Stimulated activated CD4-positive, alpha-beta T cell treated with anti-CD3 and anti-CD28 coated beads, Interleukin-15, amount 100 ng/mL, for 1 hour (primary cell): ENCODE measurements around the gene EFTUD2.

ENCODE experiments used
- DNase-seq, 2 donors: peaks; one replicate each; pipeline ENCODE4 v3.0.0-alpha.2; 2020; ENCODE audit warnings: low read depth in 1 of 2, low spot score in 1 of 2

Gene EFTUD2

DNA sequence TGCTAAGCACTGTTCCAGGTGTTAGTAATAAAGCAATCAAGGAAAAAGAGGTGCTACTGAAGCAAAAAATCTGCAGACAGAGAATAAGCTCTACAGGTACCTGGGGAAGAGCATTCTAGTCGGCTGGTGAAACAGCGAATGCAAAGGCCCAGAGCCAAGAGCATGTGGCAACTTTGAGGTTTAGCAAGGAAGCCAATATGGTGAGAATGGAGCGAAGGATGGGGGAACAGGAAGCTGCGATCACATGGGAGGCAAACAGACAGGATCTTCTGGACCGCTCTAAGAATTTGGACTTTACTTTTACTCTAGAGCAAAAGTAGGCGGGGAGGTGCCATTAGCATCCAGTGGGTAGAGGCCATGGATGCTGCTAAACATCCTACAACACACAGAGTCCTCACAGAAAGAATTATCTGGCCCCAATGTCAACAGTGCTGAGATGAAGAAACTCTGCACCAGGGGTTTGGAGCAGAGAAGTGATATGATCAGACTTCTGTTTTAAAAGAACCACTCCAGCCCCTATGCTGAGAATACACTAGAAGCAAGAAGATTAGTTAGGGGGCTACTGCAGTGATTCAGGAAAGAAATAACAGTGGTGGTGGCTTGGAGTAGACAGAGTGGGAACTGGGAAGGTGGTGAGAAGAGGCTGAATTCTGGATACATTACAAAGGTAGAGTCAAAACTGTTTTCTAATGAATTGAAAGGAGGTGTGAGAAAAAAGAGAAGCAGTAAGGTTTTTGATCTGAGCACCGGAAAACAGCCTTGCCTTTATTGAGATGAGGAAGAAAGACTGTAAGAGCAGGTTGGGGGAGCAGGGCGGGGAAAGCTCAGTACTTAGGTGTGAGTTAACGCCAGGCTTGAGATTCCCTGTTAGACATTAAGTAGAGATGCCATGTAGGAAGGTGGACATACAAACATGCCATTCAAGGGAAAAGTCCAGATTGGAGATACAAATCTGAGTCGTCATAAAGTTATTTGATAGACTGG lies 11.0 kb downstream of the EFTUD2 start:
- DNase-seq: no peak

- DNase-seq: no peak
Observed at GRCh38 chr17:44887016-44887415, 12.2 kb downstream of the EFTUD2 start.

- DNase-seq: no peak
Observed at GRCh38 chr17:44884941-44885340, 14.3 kb downstream of the EFTUD2 start.

DNA sequence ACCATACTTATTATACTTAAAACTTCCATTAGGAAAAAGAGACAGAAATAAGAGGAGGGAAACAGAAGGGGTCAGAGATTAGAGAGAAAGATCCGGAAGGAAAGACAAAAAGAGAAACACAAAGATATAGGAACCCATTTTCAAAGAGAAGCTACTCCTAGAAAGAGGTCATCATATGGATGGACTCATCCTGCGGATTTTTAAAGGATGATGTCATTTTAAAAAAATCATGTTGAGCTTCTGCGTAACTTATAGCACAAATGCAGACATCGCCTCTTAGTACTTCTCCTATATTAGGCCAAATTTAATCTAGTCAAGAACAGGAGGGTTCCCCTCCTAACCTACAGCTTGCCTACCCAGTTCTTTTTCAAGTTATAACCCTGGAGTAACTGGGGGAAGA lies 18.1 kb downstream of the EFTUD2 start:
- DNase-seq: no peak

DNA sequence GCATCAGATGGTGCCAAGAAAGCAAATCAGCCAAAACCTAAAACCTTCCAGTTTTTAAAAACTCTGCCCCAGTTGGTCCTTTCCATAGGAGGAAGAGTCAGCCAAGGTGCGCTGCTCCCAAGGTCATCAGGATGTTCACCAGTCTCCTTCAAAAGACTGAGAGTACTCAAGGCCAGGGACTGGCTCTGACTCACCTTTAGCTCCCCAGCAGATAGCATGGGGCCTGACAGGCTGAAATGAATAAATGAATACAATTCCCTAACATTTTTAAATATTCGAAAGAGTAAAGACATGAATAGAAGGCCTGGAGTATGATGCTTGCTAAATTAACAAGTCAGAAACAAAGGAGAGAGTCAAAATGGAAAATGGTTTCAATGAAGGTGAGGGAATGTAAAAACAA lies 19.2 kb downstream of the EFTUD2 start:
- no peak for DNase-seq

DNA sequence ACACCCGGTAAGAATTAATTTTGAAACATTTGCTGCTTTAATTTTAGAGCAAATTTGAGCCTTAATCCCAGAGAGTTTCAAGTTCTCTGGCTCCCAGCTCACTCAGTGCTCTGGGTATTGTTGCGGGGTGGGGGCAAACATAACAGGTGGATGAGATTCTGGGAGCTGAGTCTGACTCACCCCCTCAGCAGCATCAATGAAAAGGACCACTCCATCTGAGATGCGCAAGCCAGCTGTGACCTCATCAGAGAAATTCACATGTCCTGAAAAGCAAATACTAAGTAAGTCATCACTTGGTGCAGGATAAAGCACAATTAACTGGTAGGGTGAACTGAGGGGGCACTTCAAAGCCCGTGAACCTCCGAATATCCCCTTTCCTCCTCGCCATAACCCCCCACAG lies 19.9 kb downstream of the EFTUD2 start:
- no peak for DNase-seq

- DNase-seq: no peak
Observed at GRCh38 chr17:44878627-44879221, 20.5 kb downstream of the EFTUD2 start.

GRCh38 chr17:44877121-44877520 lies 22.1 kb downstream of the EFTUD2 start:
- DNase-seq: no peak

DNA sequence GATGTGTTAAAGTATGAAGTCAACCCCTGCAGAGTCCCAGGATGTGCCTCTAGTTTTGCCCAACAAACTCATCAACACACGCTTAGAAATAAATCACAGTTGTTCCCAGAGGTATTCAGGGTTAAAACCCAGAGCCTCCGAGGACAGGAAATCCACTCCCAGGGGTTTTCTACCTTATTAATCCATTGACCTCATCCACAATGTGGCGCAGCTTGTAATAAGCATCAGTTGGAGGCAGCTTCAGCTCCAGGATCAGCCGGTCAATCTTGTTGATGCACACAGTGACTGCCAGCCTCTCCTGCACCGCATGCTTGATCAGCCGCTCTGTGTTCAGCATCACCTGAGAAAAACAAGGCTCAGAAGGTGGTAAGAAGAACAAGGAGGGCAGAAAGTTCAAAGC lies 23.5 kb downstream of the EFTUD2 start:
- DNase-seq: no peak

GRCh38 chr17:44872131-44872768 lies 27.0 kb downstream of the EFTUD2 start:
- no peak for DNase-seq

- DNase-seq: no peak
Observed at GRCh38 chr17:44871556-44871955, 27.7 kb downstream of the EFTUD2 start.

DNA sequence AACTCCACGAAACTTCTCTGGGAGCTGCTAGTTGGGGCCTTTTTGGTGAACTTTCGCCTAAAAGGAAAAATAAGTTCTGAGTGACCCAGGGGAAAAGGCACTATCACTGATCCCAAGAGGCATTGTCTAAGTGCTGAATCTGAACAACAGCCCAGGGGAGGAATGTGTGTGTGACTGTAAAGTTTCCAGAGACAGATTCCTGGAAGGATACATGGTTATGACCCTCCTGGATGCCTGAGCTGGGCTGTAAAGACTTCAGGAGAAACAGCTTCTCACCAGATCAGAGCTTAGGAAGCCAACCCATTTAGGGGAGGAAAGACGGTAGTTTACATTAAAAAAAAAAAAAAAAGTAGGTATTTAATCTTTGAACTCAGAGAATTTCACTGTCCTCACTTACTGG lies 31.4 kb downstream of the EFTUD2 start:
- DNase-seq: no peak

GRCh38 chr17:44865931-44866330 lies 33.3 kb downstream of the EFTUD2 start:
- DNase-seq: no peak

- DNase-seq: peak; percentile 24 to 28
Observed at GRCh38 chr17:44865231-44865660, 34.0 kb downstream of the EFTUD2 start.

DNA sequence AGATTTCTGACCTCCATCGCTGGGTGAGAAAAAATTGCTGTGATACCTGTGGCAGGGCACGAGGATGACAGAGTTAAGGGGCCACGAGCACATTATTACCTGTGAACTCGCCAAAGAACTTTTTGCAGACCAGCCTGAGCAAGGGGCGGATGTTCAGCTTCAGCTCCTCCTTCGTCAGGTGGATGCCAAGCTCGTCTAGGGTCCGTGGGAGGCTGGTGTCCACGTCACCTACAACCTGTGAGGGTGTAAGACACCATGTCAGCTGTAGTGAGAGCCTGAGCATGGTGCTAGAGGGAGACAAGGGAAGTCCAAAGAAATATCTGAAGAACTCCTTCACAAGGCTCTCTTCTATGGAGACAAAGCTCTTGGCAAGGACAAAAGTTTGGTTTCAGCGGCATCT lies 34.4 kb downstream of the EFTUD2 start:
- no peak for DNase-seq

GRCh38 chr17:44863061-44863918 lies 36.0 kb downstream of the EFTUD2 start:
- DNase-seq: no peak

GRCh38 chr17:44862278-44862914 lies 36.8 kb downstream of the EFTUD2 start:
- DNase-seq: no peak

- DNase-seq: no peak
Observed at GRCh38 chr17:44859701-44860100, 39.5 kb downstream of the EFTUD2 start.

DNA sequence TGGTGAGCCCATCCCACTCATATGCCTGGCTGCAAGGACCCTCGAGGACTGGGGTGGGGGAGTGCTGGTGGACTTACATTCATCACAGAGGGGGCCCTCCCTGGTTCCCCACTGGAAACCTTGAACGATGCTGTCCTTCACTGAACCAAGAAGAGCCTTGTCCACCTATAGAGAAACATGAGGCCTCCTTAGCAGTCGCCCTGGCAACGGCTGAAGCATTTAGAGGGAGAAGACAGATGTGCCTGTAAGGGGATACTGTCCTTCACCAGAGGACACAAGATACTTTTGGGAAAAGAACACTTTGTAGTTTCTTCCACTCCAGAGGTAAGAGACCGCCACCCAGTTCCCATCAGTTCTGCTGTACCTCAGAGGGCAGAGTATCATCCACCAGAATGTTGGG lies 45.1 kb downstream of the EFTUD2 start:
- no peak for DNase-seq

GRCh38 chr17:44850612-44851011 lies 48.6 kb downstream of the EFTUD2 start:
- no peak for DNase-seq

DNA sequence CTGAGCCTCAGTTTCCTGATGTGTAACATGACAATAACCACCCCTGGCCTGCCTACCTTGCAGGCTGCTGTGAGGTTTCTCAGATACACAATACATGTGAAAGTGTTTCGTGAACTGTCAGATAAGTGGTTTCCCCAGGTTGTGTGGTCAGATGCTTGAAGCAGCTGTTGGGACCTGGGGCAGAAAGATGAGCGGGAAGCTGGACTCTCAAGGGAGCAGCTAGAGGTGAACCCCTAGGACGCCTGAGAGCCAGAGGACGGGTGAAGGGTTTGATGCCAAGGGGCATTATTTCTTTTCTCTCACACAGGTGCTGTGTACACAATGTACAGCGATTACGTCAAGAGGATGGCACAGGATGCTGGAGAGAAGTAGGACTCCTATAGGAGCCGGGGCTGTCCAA lies 49.2 kb downstream of the EFTUD2 start:
- DNase-seq: no peak
